HL-60 (cell line): ENCODE results near the gene STXBP3.

Experiments used
- DNase-seq, 2 experiments: peaks; one replicate each; pipeline ENCODE4 v3.0.0-alpha.2; 2010 to 2020; ENCODE audit warnings: low read depth in 1 of 2, low spot score in 1 of 2
- H3K27ac ChIP-seq: fragments of 250-450 bp; sonication (Bioruptor Pico); replicated peaks from 2 replicates; pipeline ENCODE4 v1.5.1; 2020; ENCODE audit warnings: mild to moderate bottlenecking, moderate library complexity
- H3K27me3 ChIP-seq: fragments of 250-450 bp; sonication (Bioruptor Pico); 2 replicates; pipeline ENCODE4 v1.5.1; 2021; ENCODE audit warnings: mild to moderate bottlenecking, moderate library complexity; ENCODE audit not compliant: insufficient read depth, poor library complexity, severe bottlenecking
- H3K4me3 ChIP-seq: replicated peaks from 2 replicates; pipeline ENCODE4 v1.5.1; 2011; ENCODE audit warnings: mild to moderate bottlenecking, control low read depth, low read length; ENCODE audit not compliant: insufficient read depth
- CTCF ChIP-seq: IDR thresholded peaks from one replicate; pipeline ENCODE4 v1.5.1; 2011; ENCODE audit warnings: low read length, control low read depth, inconsistent platforms; ENCODE audit not compliant: insufficient read depth
- GABPA ChIP-seq: IDR thresholded peaks from 2 replicates; pipeline ENCODE4 v1.6.1; 2012; ENCODE audit warnings: low read depth
- POLR2AphosphoS5 ChIP-seq: IDR thresholded peaks from 2 replicates; pipeline ENCODE4 v1.6.1; 2012; ENCODE audit warnings: low read depth
- REST ChIP-seq: IDR thresholded peaks from 2 replicates; pipeline ENCODE4 v1.6.1; 2012; ENCODE audit warnings: low read depth; ENCODE audit not compliant: insufficient replicate concordance
- SPI1 ChIP-seq: IDR thresholded peaks from 2 replicates; pipeline ENCODE4 v1.6.1; 2012; ENCODE audit warnings: low read depth, mild to moderate bottlenecking, borderline replicate concordance

Gene STXBP3

GRCh38 chr1:108858230-108858950, 111.9 kb downstream of the STXBP3 start:
- TF ChIP-seq CTCF (no peak), REST (no peak), SPI1 (no peak), POLR2AphosphoS5 (no peak), GABPA (no peak)
- Histone ChIP-seq H3K27ac (no peak overlapping the region), H3K4me3 (no peak overlapping the region), H3K27me3 (no peaks in the 10 kb centered on the region)
- no peak for DNase-seq
